NB4 (cell line): ENCODE measurements around the gene SMIM26.

ENCODE experiments used
- CTCF ChIP-seq: IDR thresholded peaks from one replicate; pipeline ENCODE4 v1.5.1; 2012; ENCODE audit warnings: low read depth, low read length
- MYC ChIP-seq: IDR thresholded peaks from 2 replicates; pipeline ENCODE4 v1.6.1; 2011; ENCODE audit warnings: low read depth, low read length

DNA sequence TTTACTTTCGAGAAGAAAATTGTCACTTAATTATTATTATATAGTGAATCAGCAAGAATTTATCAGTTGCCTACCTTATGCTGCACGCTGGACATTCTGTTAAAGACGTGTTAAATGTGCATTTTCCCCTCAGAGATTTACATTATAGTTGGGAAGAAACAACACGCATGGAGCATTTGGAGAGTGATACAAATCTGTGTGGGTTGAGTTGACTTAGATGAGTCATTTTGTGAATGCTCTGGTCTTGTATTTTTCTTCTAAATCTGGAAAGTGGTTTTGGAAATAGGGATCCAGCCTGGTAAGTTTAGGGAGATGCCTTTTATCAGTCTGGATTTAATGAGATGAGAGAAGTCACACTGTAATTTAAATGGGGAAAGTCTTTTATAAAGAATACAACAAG lies 24.0 kb upstream of the SMIM26 start:
- TF ChIP-seq CTCF: no peak
- TF ChIP-seq MYC: no peak
